Tibial nerve (tissue), 4 donors: ENCODE measurements around the gene BAMBI. TPM values are rescaled to one million over a fixed set of nuclear protein-coding genes. Genes with fewer than 3 reads are reported as not detected.

Source experiments
- DNase-seq, 2 donors: peaks; one replicate each; pipeline ENCODE4 v3.0.0-alpha.2; 2019; ENCODE audit warnings: low spot score in 2 of 2
- H3K27ac ChIP-seq, 4 donors: fragments of 200-600 bp; sonication (generic) in 3 of 4; one replicate each; pipeline ENCODE4 v1.5.1; 2017 to 2019; ENCODE audit warnings: mild to moderate bottlenecking in 1 of 4
- H3K27me3 ChIP-seq, 2 donors: fragments of 200-600 bp; sonication (generic) in 1 of 2; one replicate each; pipeline versions ENCODE4 v1.5.1 to v1.6.0; 2017 to 2019
- H3K36me3 ChIP-seq, 3 donors: fragments of 200-600 bp; sonication (generic); one replicate each; pipeline ENCODE4 v1.5.1; 2018 to 2019
- H3K4me1 ChIP-seq, 4 donors: fragments of 200-600 bp; sonication (generic) in 3 of 4; one replicate each; pipeline ENCODE4 v1.5.1; 2017 to 2019
- H3K4me3 ChIP-seq, 4 donors: fragments of 200-600 bp; sonication (generic) in 3 of 4; one replicate each; pipeline ENCODE4 v1.5.1; 2017 to 2019; ENCODE audit warnings: mild to moderate bottlenecking in 1 of 4, moderate library complexity in 1 of 4
- H3K9me3 ChIP-seq, 4 donors: fragments of 200-600 bp; sonication (generic) in 3 of 4; one replicate each; pipeline ENCODE4 v1.5.1; 2017 to 2019
- CTCF ChIP-seq, 5 experiments: fragments of 200-600 bp in 3 of 5; fragments of 450-650 bp in 2 of 5; sonication (generic) in 3 of 5; IDR thresholded peaks; one replicate each; pipeline ENCODE4 v1.5.1; 2016 to 2019; ENCODE audit warnings: antibody characterized with exemption in 5 of 5, mild to moderate bottlenecking in 3 of 5, moderate library complexity in 2 of 5
- EP300 ChIP-seq, 2 donors: sonication (generic); formaldehyde crosslinking; IDR thresholded peaks; one replicate each; pipeline ENCODE4 v1.6.1; 2017; ENCODE audit warnings: antibody characterized with exemption in 2 of 2, mild to moderate bottlenecking in 1 of 2
- POLR2A ChIP-seq, 2 donors: fragments of 450-650 bp; IDR thresholded peaks; one replicate each; pipeline ENCODE4 v1.6.1; 2017; ENCODE audit warnings: antibody characterized with exemption in 2 of 2, mild to moderate bottlenecking in 2 of 2, moderate library complexity in 2 of 2
- WGBS, 2 donors: methylation state at CpG; one replicate each; pipeline ENCODE4 v1.1.5; 2018; 5-methylcytosine and 5-hydroxymethylcytosine counted together
- total RNA-seq, 4 donors: library from RNA; depleted of rRNA; stranded (reverse); fragments of >200 nt; gene quantifications; one replicate each; pipeline ENCODE4 v1.1.0, GENCODE V29; 2016

Gene BAMBI
- total RNA-seq, 4 donors from 2014 or later: 8.8 to 16.7 (median 12.8) TPM

DNA sequence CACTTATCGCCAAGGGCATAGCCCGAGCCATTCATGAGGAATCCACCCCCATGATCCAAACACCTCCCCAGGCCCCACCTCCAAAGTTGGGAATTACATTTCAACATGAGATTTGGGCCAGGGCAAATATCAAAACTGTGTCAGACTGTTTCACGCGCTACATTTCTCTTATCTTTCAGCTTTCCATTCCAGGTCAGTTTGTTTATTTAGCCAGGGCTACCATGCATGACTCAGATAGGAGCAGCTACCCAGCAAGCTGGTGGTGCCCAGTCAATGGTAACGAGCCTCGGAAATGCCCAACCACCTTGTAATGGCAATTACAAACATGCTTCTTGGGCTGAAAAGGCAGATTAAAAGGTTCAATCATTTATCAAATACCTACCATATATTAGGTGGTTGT lies 43.6 kb upstream of the BAMBI start:
- Histone ChIP-seq H3K27me3 (no peaks in the 10 kb centered on the region), H3K4me3 (no peak overlapping the region), H3K4me1 (peaks cover 0 to 1% (median 0%) of the 10 kb centered on the region in 4 donors), H3K27ac (no peak overlapping the region), H3K9me3 (peaks cover 0 to 11% (median 0%) of the 10 kb centered on the region in 4 donors), H3K36me3 (no peaks in the 10 kb centered on the region)
- WGBS, 2 donors: 89 to 95% methylated on average over 6 of the region's 6 CpGs
- DNase-seq: no peak
- no peak for TF ChIP-seq POLR2A (IDR thresholded peaks at IDR 0.05)
- no peak for TF ChIP-seq EP300 (IDR thresholded peaks at IDR 0.05)
- no peak for TF ChIP-seq CTCF (IDR thresholded peaks at IDR 0.05)

GRCh38 chr10:28637346-28637745 lies 40.0 kb upstream of the BAMBI start:
- TF ChIP-seq EP300 (IDR thresholded peaks at IDR 0.05): no peak
- TF ChIP-seq CTCF (IDR thresholded peaks at IDR 0.05): no peak
- no peak for TF ChIP-seq POLR2A (IDR thresholded peaks at IDR 0.05)
- H3K27me3 ChIP-seq: no peaks in the 10 kb centered on the region
- DNase-seq: no peak

DNA sequence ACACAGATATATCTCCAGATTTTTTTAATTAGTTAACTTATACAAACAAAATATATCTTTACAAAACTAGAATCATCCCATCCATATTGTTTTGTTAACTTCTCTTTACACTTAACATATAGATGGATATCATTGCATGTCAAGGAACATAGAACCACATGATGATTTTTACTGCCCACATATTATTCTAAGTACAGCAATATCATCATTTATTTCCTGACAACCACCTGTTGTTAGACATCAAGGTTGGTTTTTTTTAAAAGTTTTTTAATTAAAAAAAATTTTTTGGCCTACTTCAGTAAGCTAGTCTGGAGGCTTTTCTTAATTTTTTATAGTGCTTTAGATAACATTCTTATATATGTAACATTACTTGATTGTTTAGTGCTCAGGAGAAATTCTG lies 38.9 kb upstream of the BAMBI start:
- Histone ChIP-seq H3K36me3 (no peaks in the 10 kb centered on the region), H3K27ac (no peak overlapping the region), H3K27me3 (no peaks in the 10 kb centered on the region), H3K4me3 (no peak overlapping the region), H3K4me1 (no peaks in the 10 kb centered on the region), H3K9me3 (peaks cover 0 to 13% (median 0%) of the 10 kb centered on the region in 4 donors)
- TF ChIP-seq CTCF (IDR thresholded peaks at IDR 0.05) (no peak), EP300 (IDR thresholded peaks at IDR 0.05) (no peak), POLR2A (IDR thresholded peaks at IDR 0.05) (no peak)
- DNase-seq: no peak

More at GRCh38 chr10:28637346-28637745, 40.0 kb upstream of the BAMBI start:
- Histone ChIP-seq H3K4me1 (no peaks in the 10 kb centered on the region), H3K4me3 (no peak overlapping the region), H3K36me3 (no peaks in the 10 kb centered on the region), H3K27ac (no peak overlapping the region), H3K9me3 (peaks cover 0 to 13% (median 0%) of the 10 kb centered on the region in 4 donors)
- 78 to 87% methylated on average over 5 of the region's 5 CpGs for WGBS, 2 donors

GRCh38 chr10:28640551-28640950 lies 36.8 kb upstream of the BAMBI start:
- no peak for DNase-seq
- H3K27me3 ChIP-seq: no peaks in the 10 kb centered on the region
- no peak overlapping the region for H3K27ac ChIP-seq
- no peaks in the 10 kb centered on the region for H3K36me3 ChIP-seq
- H3K4me3 ChIP-seq: no peak overlapping the region
- no peaks in the 10 kb centered on the region for H3K4me1 ChIP-seq
- TF ChIP-seq EP300 (IDR thresholded peaks at IDR 0.05) (no peak), POLR2A (IDR thresholded peaks at IDR 0.05) (no peak), CTCF (IDR thresholded peaks at IDR 0.05) (no peak)
- WGBS, 2 donors: 43 to 79% methylated on average over 2 of the region's 2 CpGs
- H3K9me3 ChIP-seq: peaks cover 0 to 13% (median 0%) of the 10 kb centered on the region in 4 donors

DNA sequence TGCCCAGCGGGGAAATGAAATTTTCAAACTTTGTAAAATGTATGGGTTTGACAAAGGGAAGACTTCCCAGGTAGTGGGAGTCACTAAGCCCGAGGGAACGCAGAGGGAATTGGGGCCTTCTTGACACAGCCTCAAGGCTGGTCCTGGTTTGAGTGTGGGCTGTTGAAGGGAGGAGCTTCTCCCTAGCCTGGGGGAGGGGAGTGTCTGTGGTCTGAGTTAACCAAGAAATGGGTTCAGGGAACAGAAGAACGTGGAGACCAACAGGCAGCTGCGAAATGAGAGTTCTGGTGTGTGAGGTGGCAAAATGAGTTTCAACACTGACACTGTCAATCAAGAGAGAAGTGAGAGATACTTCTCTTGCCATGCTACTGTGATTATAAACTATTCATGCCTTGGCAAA lies 32.7 kb upstream of the BAMBI start:
- H3K27me3 ChIP-seq: no peaks in the 10 kb centered on the region
- DNase-seq: no peak
- TF ChIP-seq POLR2A (IDR thresholded peaks at IDR 0.05): no peak
- no peak for TF ChIP-seq EP300 (IDR thresholded peaks at IDR 0.05)
- TF ChIP-seq CTCF (IDR thresholded peaks at IDR 0.05): no peak
- H3K9me3 ChIP-seq: peaks cover 0 to 10% (median 0%) of the 10 kb centered on the region in 4 donors
- 67 to 84% methylated on average over 4 to 5 of the region's 5 CpGs for WGBS, 2 donors
- no peak overlapping the region for H3K4me3 ChIP-seq
- H3K36me3 ChIP-seq: no peaks in the 10 kb centered on the region
- H3K4me1 ChIP-seq: no peaks in the 10 kb centered on the region
- no peak overlapping the region for H3K27ac ChIP-seq
